Activated naive CD8-positive, alpha-beta T cell (primary cell): ENCODE measurements around the gene RABGAP1.
A peak's percentile ranks its signal among the peaks of the same experiment; 100 is the strongest.

ENCODE experiments used
- H3K27ac Mint-ChIP-seq: one replicate; pipeline ENCODE4 v1.8.0; 2021; ENCODE audit warnings: mixed read lengths
- H3K27me3 Mint-ChIP-seq: one replicate; pipeline ENCODE4 v1.8.0; 2021; ENCODE audit warnings: mixed read lengths
- H3K36me3 Mint-ChIP-seq: one replicate; pipeline ENCODE4 v1.8.0; 2021; ENCODE audit warnings: mixed read lengths
- H3K4me1 Mint-ChIP-seq: one replicate; pipeline ENCODE4 v1.8.0; 2021; ENCODE audit warnings: low read depth, mixed read lengths
- H3K4me3 Mint-ChIP-seq: one replicate; pipeline ENCODE4 v1.8.0; 2021; ENCODE audit warnings: mild to moderate bottlenecking, mixed read lengths
- H3K9me3 Mint-ChIP-seq: one replicate; pipeline ENCODE4 v1.8.0; 2021; ENCODE audit warnings: low read depth, mixed read lengths

The RABGAP1 gene

DNA sequence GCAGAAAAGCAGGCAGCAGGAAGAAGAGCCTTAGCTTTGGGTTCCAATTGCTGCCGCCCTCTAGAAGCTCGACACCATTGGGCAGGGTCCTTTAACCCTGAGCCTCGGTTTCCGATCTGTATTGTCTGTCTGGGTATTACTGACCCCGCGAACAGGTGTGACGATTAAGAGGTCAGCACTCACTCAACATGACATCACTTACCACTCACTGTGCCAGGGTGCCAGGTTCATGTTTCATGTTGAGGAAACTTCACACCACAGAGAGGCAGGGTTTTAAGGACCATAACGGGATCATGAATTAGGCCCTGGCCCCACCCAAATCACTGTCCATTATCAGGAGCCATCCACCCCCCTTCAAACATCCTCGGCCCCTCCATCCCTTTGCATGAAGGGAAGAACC, 168.2 kb downstream of the RABGAP1 start:
- Mint-ChIP-seq H3K27me3 (no peaks in the 10 kb centered on the region), H3K9me3 (no peaks in the 10 kb centered on the region), H3K27ac (no peak overlapping the region), H3K36me3 (peaks cover 2% of the 10 kb centered on the region), H3K4me1 (peaks cover 18% of the 10 kb centered on the region), H3K4me3 (no peak overlapping the region)

DNA sequence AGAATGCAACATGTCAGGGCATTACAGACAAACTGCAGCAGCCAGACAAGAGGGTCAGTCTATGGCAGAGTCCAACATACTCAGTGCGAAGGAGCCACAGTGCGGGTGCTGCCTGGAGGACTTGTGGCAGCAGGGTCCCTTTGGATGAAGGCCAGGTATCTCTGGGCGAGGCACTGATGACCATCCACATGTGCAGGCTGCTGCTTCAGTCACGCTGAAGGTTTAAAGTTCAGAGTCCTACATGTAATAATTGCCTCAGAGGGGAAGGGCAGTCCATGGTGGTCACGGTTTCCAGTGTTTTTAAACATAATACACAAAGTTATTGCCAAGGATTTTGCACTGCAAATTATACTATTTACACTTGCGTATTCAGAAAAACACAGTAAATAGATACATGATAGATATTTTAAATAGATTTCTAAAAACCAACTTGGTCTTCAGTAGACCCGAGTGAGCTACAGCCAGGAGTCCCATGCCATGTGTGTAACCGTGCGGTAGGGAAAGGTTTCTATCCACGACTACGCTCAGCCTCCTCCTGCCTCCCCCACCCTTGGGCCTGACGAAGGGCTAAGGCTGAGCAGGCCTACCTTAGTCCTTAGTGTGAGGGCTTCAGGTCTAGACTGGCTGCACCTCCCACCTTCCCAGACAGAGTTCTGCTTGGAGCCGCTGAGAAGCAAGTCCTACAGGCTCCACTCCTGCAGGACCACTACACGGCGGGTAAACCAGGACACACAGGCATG, 168.9 kb downstream of the RABGAP1 start:
- Mint-ChIP-seq H3K27ac (peak overlapping the region; percentile 34), H3K36me3 (peaks cover 2% of the 10 kb centered on the region), H3K27me3 (no peaks in the 10 kb centered on the region), H3K4me1 (peaks cover 18% of the 10 kb centered on the region), H3K4me3 (no peak overlapping the region), H3K9me3 (no peaks in the 10 kb centered on the region)

DNA sequence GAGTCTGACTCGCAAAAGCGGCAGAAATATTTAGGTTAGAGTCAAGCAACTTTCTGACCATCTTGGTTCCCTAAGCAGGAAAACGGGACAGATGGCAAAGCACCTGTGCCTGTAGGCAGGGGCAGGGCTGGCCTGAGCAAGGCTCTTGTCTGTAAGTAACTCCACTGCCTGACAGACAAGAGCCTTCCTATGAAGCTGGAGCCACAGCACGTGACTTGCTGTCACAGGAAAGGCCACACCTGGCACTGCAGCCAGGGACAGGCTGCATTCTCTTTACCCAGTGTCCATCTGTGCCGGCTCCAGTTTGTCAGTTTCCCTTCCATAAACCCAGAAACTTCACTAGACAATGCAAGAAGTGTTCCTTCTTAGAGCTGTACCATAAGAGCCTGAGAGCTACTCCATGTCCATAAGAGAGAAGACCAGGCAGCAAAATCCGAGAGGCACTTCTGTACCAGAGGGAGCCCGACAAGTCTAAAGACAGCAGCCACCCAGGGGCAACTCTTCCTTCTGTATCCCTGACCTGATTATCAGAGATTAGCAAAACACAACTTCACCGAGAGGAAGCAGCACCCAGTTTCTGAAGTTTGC, 170.7 kb downstream of the RABGAP1 start:
- no peak overlapping the region for H3K4me3 Mint-ChIP-seq
- H3K9me3 Mint-ChIP-seq, result no peaks in the 10 kb centered on the region
- no peaks in the 10 kb centered on the region for H3K27me3 Mint-ChIP-seq
- H3K36me3 Mint-ChIP-seq, result peaks cover 4% of the 10 kb centered on the region
- H3K27ac Mint-ChIP-seq, result peak overlapping the region; percentile 72
- H3K4me1 Mint-ChIP-seq, result peaks cover 18% of the 10 kb centered on the region

DNA sequence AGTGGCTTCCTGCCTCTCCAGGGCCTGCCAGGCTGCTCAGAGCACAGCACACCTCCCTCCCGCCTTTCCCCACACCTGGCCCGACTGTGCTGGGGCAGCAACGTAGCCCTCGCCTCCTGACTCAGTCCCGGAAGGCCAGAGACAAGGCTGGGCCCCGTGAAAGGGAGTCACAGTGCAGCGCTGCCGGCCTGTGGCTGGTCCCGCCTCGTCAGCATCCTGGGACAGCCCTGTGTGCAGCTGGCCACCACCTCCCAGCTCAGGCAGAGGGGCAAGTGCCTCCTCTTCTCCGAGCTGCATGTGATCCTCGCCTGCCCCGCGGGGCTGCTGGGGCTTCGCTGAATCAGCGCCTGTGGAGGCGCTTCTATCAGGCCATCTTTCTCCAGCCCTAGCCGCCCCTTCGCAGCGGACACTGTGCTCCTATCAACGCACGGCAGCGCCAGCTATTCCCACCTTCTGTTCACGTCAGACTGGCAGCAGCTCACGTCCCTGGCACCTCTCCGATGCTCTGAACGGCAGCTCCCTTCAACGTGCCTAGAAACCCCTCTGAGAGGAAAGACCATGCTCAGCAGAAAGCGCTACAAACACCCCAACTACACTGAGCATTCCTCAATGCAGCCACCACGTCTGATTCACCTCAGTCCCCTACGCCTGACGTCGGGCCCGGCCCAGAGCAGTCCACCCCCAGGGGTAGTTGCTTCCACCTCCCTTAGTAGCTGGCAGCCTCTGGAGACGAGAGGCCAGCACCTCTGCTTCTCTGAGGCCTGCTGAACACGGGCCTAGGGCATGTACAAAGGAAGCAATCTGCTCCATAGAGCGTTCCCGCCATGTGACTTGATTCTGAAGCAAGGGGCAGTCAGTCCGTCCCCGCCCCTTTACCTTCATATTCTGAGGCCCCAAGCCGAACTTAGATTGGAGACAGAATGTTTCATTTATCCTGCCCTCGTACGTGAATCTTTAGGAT, 171.5 kb downstream of the RABGAP1 start:
- Mint-ChIP-seq H3K36me3 (peaks cover 2% of the 10 kb centered on the region), H3K27me3 (no peaks in the 10 kb centered on the region), H3K4me1 (peaks cover 18% of the 10 kb centered on the region), H3K4me3 (no peak overlapping the region), H3K9me3 (no peaks in the 10 kb centered on the region), H3K27ac (peak overlapping the region; percentile 72)

DNA sequence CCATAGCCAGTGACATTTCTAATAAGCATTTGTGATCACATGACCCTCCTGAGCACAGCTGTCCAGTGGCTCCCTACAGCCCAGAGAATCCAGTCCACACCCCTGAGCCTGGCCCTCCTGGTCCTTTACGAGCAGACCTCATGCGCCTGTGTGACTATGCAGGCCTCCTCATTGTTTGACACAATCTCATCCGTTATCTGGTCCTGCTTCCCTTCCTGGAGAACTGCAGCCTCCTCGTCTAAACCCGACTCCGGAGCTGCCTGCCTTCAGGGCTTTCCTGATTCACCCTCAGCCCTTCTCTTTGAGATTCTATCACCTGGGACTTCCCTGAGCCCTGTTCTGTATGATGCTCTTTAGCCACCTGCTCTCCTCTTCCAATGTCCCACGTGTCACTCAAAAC, 172.4 kb downstream of the RABGAP1 start:
- no peaks in the 10 kb centered on the region for H3K9me3 Mint-ChIP-seq
- H3K4me3 Mint-ChIP-seq, result no peak overlapping the region
- peaks cover 2% of the 10 kb centered on the region for H3K36me3 Mint-ChIP-seq
- H3K4me1 Mint-ChIP-seq, result peaks cover 18% of the 10 kb centered on the region
- H3K27ac Mint-ChIP-seq, result peak overlapping the region; percentile 58
- H3K27me3 Mint-ChIP-seq, result no peaks in the 10 kb centered on the region

DNA sequence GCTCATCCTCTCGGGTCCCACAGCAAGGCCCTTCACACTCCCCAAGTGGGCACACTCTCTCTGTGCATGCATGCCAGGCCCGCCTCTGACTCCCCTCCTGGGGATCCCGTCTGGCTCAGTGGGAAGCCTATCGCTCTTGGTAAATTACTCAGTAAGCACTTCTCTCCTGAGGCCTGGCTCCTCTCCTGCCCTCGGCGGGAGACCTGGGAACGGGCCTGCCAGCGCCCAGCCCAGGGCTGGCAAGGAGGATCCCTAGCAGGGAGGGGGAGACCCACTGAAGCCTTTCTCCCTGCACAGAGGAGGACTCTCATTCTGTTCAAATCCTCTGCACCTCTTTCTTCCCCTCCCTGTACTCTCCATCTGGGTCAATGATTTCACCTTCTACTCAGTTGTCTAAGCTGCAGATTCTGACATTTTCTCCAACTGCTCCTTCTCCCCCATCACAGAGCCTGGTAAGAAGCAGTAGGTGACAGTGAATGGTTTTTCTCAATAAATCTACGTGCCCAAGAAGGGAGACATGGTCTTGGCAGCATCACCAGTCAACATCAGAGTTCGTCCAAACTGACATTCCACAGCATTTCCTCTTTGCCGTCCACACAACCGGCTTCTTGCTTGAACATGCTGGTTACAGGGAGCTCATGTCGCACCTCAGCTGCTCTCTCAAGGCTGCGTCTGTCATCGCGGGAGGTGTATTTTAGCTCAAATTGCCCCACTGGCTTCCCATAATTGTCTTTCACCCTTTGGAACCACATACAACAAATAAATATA, 174.5 kb downstream of the RABGAP1 start:
- no peak overlapping the region for H3K4me3 Mint-ChIP-seq
- peaks cover 2% of the 10 kb centered on the region for H3K36me3 Mint-ChIP-seq
- H3K4me1 Mint-ChIP-seq, result peaks cover 18% of the 10 kb centered on the region
- H3K9me3 Mint-ChIP-seq, result no peaks in the 10 kb centered on the region
- peak overlapping the region; percentile 5 for H3K27ac Mint-ChIP-seq
- no peaks in the 10 kb centered on the region for H3K27me3 Mint-ChIP-seq

DNA sequence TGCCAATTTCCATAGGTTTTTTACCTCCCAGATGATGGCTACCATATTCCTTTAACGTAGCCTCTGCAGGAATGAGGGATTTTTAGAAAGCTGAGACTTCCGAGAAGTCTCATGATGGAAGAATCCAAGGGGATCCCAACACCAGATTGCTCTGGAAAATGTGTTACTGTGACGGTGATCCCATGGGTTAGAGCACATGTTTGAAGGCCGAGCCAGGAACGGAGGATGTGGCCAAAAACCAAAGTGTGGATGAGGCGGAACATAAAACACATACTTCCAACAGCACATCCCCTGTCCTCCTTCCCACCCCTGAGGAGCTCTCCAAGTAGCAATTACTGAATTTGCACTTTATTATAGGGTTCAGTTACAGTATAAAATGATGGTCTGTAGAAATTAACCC, 175.2 kb downstream of the RABGAP1 start:
- Mint-ChIP-seq H3K36me3 (peaks cover 2% of the 10 kb centered on the region), H3K9me3 (no peaks in the 10 kb centered on the region), H3K27me3 (no peaks in the 10 kb centered on the region), H3K27ac (no peak overlapping the region), H3K4me3 (no peak overlapping the region), H3K4me1 (peaks cover 19% of the 10 kb centered on the region)

DNA sequence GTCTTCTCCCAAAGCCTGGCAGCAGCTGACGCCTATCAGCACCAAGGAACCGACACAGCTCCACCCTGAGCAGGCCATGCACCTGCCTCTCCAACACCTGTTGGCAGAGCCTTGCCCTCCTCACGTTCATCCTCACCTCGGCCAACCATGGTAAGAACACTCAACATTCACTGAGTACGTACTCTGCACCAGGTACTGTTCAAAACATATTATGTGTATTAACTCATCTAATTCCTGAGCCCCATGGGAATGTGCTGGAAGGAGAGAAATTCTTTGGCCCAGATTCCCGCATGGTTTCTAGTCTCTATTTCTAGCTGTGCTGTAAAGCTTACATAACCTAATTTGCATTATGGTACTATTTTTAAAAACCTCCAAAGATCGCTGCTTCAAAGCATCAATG, 178.7 kb downstream of the RABGAP1 start:
- Mint-ChIP-seq H3K27ac (no peak overlapping the region), H3K4me3 (no peak overlapping the region), H3K9me3 (no peaks in the 10 kb centered on the region), H3K4me1 (peaks cover 6% of the 10 kb centered on the region), H3K27me3 (no peaks in the 10 kb centered on the region), H3K36me3 (peaks cover 3% of the 10 kb centered on the region)

DNA sequence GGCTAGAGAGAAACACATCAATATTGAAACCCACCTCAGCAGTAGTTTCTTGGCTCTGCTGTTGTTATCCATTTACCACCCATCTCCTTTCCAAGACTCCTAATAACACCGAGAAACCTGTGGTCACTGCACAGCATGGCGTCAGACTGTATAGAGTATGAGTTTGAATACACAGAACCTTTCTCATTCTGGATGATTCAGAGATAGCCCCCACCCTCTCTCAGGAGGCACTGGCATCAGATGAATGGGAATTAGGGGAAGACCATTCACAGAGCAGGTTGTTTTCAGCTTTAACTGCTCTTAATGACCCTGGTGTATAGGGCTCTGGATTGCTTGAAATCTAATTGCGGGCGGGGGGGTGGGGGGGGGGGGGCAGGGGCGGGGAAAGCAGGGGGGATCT, 179.3 kb downstream of the RABGAP1 start:
- peak overlapping the region; percentile 4 for H3K27ac Mint-ChIP-seq
- H3K27me3 Mint-ChIP-seq, result no peaks in the 10 kb centered on the region
- H3K36me3 Mint-ChIP-seq, result peaks cover 3% of the 10 kb centered on the region
- no peak overlapping the region for H3K4me3 Mint-ChIP-seq
- no peaks in the 10 kb centered on the region for H3K9me3 Mint-ChIP-seq
- H3K4me1 Mint-ChIP-seq, result peaks cover 6% of the 10 kb centered on the region

DNA sequence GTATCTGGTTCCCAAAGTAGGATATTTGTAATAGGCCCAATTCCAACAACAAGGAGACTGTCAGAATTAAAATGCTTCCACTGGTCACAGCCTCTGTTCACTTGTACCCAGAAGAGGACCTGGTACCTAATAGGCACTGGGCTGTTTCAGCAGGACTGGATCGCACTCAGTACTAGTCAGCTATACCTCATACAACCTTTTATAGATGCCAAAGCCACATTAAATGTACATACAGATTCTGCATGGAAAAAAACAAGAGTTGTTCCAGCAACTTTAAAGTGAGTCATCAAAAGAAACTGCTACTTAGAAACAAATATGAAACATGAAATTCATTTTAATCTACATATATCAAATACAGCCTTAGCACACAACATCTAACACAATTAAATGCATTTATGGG, 180.1 kb downstream of the RABGAP1 start:
- Mint-ChIP-seq H3K27ac (no peak overlapping the region), H3K27me3 (no peaks in the 10 kb centered on the region), H3K4me3 (no peak overlapping the region), H3K36me3 (peaks cover 2% of the 10 kb centered on the region), H3K4me1 (peaks cover 6% of the 10 kb centered on the region), H3K9me3 (no peaks in the 10 kb centered on the region)

DNA sequence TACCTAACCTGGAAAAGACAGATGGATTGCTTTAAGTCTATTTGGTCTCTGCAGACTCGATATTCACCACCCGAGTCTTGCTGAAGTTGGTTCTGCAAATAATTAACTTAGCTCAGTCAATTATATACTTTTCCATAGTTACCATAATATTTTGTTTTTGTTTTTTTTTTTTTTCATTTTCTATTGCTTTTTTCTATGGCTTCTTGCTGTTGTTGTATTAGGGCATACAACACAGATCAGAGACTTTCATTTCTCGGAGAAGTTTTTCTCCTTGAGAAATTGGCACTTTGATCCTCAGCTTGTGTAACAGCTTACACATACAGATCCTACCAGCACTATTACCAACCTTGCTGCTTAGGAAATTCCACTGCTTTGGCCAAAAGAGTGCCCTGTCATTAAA, 180.6 kb downstream of the RABGAP1 start:
- no peak overlapping the region for H3K27ac Mint-ChIP-seq
- H3K36me3 Mint-ChIP-seq, result peaks cover 2% of the 10 kb centered on the region
- H3K27me3 Mint-ChIP-seq, result no peaks in the 10 kb centered on the region
- peaks cover 6% of the 10 kb centered on the region for H3K4me1 Mint-ChIP-seq
- no peak overlapping the region for H3K4me3 Mint-ChIP-seq
- no peaks in the 10 kb centered on the region for H3K9me3 Mint-ChIP-seq

DNA sequence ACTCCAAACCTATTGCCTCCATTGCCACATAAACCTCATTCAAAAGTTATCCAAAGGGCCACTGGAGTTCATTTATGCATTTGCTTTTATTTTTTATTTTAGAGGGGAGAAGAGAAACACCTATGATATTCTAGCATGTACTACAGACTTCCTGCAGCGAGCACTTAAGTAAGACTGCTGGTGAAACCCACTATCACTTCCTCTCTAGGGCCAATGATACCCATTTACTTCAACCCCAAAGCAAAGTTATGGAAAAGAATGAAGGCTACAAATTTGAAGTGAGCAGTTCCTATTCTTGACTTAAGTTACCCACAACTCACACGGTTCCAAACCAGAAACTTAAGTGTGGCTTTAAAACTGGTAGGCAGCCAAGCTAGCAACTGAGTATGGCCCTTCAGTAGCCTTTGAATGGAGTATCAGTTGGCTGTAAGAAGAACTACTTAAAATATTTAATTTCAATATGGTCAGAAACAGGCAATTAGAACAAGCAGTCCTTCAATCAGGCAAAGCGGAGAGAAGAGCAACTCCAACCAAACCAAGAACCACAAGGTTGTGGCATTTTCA, 186.8 kb downstream of the RABGAP1 start:
- Mint-ChIP-seq H3K4me1 (no peaks in the 10 kb centered on the region), H3K27me3 (no peaks in the 10 kb centered on the region), H3K36me3 (peaks cover 8% of the 10 kb centered on the region), H3K27ac (no peak overlapping the region), H3K4me3 (no peak overlapping the region), H3K9me3 (no peaks in the 10 kb centered on the region)

DNA sequence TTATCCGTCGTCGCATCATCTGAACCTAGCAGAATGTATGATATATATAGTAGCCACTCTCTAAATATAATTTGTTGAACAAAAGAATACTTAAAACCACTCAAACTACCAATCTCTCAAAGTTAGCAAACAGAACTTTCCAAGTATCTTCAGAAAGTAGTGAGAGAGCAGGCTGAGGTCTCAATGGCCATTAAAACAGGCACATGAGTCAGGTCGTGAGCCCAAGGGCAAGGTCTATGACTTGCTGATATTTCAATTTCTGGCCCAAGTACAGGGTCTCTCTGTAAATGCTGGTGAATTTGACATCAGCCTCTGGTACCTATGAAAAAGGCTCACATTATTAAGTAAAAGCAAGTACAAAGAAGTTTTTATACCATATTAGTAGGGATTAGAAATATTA, 187.8 kb downstream of the RABGAP1 start:
- Mint-ChIP-seq H3K4me1 (no peaks in the 10 kb centered on the region), H3K9me3 (no peaks in the 10 kb centered on the region), H3K27ac (no peak overlapping the region), H3K36me3 (peaks cover 8% of the 10 kb centered on the region), H3K27me3 (no peaks in the 10 kb centered on the region), H3K4me3 (no peak overlapping the region)

DNA sequence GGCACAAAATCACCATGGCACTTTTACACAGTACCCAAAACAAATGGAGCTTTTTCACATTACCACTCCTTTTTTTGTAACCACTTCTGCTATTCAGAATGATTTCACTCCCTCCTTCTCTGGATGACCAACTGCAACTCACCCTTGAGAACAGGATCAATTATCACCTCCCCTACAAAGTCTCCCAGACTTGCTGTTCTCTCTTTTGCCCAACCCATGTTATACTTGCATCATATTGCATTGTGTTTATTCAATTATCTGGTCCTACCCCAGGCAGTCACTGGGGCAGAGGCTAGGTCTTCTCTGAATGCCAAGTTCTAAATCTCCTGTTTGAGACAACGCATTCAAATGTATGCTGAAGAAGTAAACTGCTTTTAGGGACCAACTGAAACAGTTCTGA, 188.6 kb downstream of the RABGAP1 start:
- H3K36me3 Mint-ChIP-seq, result peaks cover 10% of the 10 kb centered on the region
- no peaks in the 10 kb centered on the region for H3K27me3 Mint-ChIP-seq
- H3K9me3 Mint-ChIP-seq, result no peaks in the 10 kb centered on the region
- H3K4me1 Mint-ChIP-seq, result no peaks in the 10 kb centered on the region
- no peak overlapping the region for H3K4me3 Mint-ChIP-seq
- H3K27ac Mint-ChIP-seq, result no peak overlapping the region
